Aortic smooth muscle cell (primary cell): ENCODE data around the gene CLCC1. TPM values are rescaled to one million over a fixed set of nuclear protein-coding genes. Genes with fewer than 3 reads are reported as not detected.

ENCODE experiments used
- total RNA-seq: library from RNA; depleted of rRNA; stranded (reverse); fragments of >200 nt; gene quantifications from 2 replicates; pipeline ENCODE4 v1.2.3, GENCODE V29; 2014

Gene CLCC1
- 38.1 and 44.8 TPM in 2 replicates for total RNA-seq

GRCh38 chr1:108963052-108963686, at the start of gene CLCC1:
TSS of gene CLCC1 (minus strand) at chr1:108963484. CDS start at chr1:108950437, 13,047 bp downstream.

Other genes with a start within 250 kb of the CLCC1 start
- 63.5 and 65.0 TPM in 2 replicates for gene STXBP3, start 216.8 kb downstream of the CLCC1 start, total RNA-seq
- 0.56 TPM in 1 of 2 replicates, not detected in the other for gene AKNAD1, start 106.4 kb downstream of the CLCC1 start, total RNA-seq
- 25.4 and 32.4 TPM in 2 replicates for gene GPSM2, start 86.5 kb downstream of the CLCC1 start, total RNA-seq
- gene WDR47, start 78.6 kb upstream of the CLCC1 start, total RNA-seq = 20.7 and 21.9 TPM in 2 replicates
- gene TAF13, start 112.5 kb upstream of the CLCC1 start, total RNA-seq = 107 and 114 TPM in 2 replicates
- gene TMEM167B, start 127.3 kb upstream of the CLCC1 start, total RNA-seq = 36.2 and 37.2 TPM in 2 replicates
- under 0.01 and 0.25 TPM in 2 replicates for gene ELAPOR1, start 150.6 kb upstream of the CLCC1 start, total RNA-seq